HG02970 (cell line): Measurements from ENCODE around the gene BRD3OS.
A peak's percentile ranks its signal among the peaks of the same experiment; 100 is the strongest.
"Not testable (repeated sequence)": the region's sequence is repeated elsewhere in the genome, so short reads cannot be mapped to it uniquely, and the experiment has no call there.

Experiments
- ATAC-seq: cut with Tn5 transposase; IDR thresholded peaks from one replicate; pipeline ENCODE4 v1.9.1; 2021; ENCODE audit warnings: mild to moderate bottlenecking, moderate library complexity, moderate number of reproducible peaks; ENCODE audit not compliant: unreplicated experiment, low FRiP score

Gene BRD3OS

DNA sequence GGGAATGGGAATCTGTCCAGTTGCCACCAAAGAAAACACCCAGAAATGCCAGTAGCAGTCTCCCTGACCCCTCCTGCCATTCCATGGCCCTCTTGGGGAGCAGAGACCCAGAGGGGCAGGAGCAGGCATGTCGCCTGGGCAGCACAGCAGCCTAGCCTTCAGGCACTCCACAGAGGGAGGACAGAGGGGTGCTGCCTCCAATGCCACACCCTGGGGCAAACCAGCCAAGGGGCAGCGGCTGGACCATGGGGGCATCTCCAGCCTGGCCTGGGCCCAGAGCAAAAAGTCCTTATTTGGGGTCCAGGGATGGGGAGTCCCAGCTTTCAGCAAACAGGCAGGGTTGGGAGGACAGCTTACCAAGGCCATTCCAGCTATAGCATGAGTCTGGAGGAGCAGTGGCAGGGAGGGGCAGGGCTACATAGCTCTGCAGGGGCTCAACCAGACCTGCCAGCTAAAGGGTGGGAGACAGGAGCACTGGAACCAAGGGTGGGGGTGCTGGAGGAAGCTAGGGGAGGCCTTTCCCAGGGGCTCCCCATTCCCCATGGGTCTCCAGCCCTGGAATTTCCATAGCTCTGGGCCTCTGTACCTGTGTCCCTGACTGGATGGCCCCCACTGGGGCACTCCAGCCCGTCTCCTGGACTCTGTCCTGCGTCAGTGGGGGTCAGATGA, 35.9 kb downstream of the BRD3OS start:
- no peak for ATAC-seq

- ATAC-seq: no peak
Observed at GRCh38 chr9:134061688-134062371, 36.5 kb downstream of the BRD3OS start.

DNA sequence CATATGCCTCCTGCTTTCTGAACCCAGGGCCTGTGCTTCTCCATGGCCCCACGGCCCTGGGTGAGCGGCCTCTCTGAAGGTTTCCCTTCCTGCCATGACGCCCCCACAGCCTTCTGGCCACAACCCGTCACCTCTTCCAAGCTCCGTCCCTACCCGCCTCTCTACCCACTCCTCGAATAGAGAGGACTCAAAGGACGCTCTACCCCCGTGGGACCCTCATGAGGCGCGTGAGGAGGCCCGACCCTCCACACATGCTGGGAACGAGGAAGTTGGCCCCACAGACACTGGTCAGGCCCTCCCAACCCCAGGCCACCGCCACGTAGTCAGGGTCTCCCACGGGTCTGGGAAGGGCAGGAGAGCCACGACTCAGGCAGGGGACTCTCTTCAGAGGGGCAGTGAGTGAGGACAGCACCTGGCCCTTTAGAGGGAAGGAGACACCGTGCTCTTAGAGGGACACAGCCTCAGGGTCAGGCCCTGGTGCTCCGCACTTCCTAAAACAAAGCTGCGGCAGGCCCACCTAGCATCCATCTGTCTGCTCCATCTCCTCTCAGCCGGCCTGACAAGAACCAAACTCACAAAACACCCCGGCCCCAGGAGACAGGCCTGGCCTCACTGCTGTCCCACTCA, 37.3 kb downstream of the BRD3OS start:
- no peak for ATAC-seq

DNA sequence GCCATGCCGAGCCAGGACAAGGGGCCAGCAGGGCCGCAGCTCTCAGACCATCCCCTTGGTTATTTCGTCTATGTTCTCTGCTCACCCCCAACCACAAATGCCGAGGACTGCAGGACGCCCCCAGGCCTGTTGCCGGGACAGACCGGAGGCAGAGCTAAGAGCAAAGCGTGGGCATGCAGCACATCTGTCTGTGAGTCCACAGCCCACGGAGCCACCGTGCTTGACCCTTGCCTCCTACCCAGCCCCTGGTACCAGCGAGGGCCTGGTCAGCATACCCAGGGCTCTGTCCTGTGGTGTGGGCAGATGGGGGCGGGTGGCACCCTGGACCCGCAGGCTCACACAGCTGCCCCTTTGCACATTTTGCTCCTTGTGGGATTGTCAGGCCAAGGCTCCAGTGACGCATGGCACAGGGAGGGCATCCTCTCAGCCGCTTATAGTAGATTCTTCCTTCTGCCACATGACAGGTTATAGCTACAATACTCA, 37.8 kb downstream of the BRD3OS start:
- ATAC-seq: no peak

- no peak for ATAC-seq
Observed at GRCh38 chr9:134063571-134064450, 38.5 kb downstream of the BRD3OS start.

DNA sequence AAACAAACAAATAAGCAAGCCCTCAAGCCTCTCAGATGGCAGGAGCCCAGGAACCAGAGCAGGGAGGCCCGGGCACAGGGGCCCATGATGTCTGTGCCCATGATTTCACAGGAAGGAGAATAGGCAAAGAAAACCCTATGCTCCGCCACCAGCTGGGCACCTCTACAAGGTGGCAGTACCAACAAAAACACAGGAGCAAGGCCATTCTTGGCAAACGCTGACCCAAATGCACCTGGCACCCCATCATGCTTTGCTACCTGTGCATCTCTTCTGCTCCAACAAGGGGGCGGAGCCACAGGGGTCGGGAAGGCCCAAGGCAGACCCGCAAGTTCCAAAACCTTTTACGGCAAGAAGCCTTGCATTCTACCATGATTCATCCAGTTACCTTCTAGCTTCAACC, 39.4 kb downstream of the BRD3OS start:
- no peak for ATAC-seq

- ATAC-seq: no peak
Observed at GRCh38 chr9:134065612-134066419, 40.5 kb downstream of the BRD3OS start.

DNA sequence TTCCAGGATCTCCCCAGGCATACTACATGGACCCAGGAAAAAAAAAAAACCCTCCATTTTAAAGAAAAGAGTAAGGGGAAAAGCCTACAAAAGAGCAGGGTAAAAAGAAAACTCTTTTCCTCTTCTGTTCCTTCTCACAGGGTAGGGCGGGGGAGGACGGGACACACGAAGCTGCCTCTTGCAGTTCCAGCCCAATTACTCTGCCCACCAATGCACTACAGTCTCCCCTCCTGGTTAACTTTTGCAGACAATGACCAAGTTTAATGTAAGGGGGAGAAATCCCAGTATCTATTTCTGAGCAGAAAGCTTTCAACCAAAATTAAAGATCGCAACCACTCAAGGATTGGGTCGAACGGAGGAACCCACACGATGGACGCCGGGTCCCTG, 41.2 kb downstream of the BRD3OS start:
- no peak for ATAC-seq

DNA sequence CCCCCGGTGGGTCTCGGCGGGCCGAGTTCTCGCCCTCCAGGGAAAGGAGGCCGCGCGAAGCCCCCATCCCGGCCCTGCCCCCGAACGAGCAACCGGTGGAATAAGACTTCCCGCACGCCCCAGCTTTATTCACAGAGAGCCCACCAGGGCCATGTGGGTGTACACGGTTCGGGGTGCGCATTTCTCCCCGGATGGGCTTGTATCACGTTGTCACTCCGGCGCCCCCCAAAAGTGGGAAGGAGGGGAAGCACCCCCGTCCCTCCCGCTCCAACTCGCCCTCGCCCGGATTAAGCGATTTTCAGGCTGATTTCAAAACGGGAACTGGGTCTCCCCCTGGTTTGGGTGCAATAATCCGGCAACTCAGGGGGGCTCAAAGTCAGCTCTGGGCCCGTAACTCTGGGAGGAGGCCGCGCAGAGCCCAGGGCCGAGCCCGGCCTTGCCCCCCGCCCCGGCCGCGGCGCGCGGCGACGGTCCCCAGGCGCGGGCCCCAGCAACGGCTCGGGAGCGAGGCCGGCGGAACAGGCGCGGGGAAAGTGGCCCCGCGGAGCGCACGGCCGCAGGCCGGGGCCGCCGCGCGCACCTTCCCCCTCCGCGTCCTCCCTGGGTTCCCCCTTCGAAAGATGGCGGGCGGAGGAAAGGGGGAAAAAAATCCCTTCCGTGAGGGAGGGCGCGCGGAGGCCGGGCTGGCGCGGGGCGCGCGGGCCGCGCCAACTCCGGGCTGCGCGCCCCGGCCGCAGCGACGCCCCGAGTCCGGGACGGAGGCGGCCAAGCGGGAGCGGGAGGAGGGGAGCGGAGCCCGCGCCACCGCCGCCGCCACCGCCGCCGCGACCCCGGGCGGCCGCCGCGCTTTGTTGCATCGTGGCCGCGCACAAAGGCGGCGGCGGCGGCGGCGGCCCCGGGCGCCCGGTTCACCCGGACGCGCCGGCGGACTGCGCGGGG, 41.9 kb downstream of the BRD3OS start:
- ATAC-seq: peak; percentile 19

DNA sequence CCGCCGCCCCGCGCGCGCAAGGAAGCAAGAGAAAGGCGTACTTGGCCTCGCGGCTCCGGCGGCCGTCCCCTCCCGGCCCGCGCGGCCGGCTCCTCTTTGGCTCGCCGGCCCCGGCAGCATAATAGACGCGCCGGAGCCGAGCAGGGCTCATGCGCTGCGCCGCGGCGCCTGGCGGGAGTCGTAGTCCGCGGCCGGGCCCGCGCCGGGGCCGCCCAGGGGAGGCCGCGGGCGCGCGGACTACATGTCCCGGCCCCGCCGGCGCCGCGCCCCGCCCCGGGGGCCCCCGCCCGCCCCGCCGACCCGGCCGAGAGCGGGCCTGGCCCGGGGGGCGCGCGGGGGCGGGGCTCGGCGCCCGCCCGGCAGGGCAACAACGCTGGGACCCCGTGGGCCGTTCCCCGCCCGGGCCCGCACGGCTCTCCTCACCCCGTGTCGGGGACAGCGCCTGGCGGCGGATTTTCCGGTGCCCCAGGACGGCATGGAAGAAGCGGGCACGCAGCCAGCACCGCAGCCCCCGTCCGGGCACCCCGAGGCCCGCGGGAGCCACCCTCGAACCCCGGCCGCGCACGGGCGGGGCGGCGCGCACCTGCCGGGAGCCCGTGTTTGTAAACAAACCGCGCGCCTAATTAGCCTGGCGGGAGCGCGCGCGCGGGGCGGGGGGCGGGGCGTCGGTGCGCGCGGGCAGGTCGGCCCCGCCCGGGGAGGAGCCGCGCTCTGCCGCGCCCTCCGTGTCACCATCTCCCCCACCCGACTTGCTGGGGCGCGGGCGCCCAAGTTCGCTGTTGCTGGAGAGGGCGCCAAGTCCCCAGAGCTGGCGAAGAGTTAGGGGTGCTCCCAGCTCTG, 42.8 kb downstream of the BRD3OS start, which contains the start of gene BRD3:
Gene BRD3, minus strand, starts transcription at position 123 of the 840 bp plus-strand sequence. CDS start 14,549 bp downstream, outside the sequence.
- peak; percentile 80 for ATAC-seq

DNA sequence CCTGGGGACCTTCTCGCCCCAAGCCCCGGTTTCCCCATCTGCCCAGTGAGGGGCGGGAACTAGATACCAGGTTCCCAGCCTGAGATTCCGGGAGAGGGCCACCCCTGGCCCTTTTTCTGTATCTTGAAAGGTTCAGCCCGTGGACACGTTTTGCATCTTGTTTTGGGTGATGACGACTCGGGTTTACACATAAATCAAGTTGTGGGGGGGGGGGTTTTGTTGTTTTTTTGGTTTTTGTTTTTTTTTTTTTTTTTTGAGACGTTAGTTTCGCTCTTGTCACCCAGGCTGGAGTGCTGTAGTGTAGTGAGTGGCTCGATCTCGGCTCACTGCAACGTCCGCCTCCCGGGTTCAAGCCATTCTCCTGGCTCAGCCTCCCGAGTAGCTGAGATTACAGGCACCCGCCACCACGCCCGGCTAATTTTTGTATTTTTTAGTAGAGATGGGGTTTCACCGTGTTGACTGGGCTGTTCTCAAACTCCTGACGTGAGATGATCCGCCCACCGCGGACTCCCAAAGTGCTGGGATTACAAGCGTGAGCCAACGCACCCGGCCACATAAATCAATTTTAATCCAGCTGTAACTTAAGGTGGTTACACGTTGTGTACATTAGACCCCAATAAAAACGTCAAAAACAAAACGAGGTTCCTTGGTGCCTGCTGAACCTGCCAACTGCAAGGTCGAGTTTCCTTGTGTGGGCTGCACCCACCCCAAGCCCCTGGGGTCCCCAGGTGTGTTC, 43.6 kb downstream of the BRD3OS start:
- no peak for ATAC-seq

- ATAC-seq: no peak
Observed at GRCh38 chr9:134069480-134070399, 44.5 kb downstream of the BRD3OS start.

GRCh38 chr9:134071149-134071548, 45.9 kb downstream of the BRD3OS start:
- ATAC-seq: no peak

DNA sequence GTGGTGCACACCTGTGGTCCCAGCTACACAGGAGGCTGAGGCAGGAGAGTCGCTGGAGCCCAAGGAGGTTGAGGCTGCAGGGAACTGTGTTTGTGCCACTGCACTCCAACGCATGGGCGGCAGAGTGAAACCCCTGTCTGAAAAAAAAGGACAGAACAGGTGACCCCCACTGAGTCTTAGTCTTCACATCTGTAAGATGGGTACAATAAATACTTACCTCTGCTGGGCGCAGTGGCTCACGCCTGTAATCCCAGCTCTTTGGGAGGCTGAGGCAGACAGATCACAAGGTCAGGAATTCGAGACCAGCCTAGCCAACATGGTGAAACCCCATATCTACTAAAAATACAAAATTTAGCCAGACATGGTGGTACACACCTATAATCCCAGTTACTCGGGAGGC, 47.4 kb downstream of the BRD3OS start:
- not testable (repeated sequence) for ATAC-seq

DNA sequence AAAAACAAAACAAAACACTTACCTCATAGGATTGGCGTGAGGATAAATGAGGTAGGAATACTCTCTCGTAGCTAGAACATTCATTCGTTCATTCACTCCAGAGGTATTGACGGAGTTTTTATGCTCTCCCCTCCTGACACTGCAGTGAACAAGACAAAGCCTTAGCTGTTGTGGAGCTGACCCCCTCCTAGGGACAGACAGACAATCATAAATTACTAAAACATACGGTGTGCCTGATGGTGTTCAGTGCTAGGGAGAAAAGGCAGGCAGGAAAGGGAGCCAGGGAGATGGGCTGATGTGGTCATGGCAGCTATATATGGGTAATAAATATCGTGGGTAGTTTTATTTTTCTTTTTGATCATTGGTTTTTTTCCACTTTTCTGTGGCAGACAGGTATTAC, 48.2 kb downstream of the BRD3OS start:
- ATAC-seq: no peak

- not testable (repeated sequence) for ATAC-seq
Observed at GRCh38 chr9:134075689-134076088, 50.4 kb downstream of the BRD3OS start.
